ENCODE measurements around the gene BEAN1. TPM values are rescaled to one million over a fixed set of nuclear protein-coding genes. Genes with fewer than 3 reads are reported as not detected.

Gene BEAN1
- polyA plus RNA-seq, 1 of the 3 experiments (the other 2 are of a cell fraction) = 0.07 TPM

GRCh38 chr16:66409156-66409555, 17.9 kb upstream of the BEAN1 start:
- H3K9me2 ChIP-seq = no peaks in the 10 kb centered on the region
- ChIA-PET CTCF (interaction anchor here (0.6 to 15.6 kb wide), 3 partner anchors 21 to 688 kb away, joined by 3 to 299 read pairs (median 3); no protein-coding TSS in a partner anchor), POLR2A (no interaction called here)
- no peaks in the 10 kb centered on the region for H3K9me3 ChIP-seq
- 48% methylated on average over 5 of the region's 5 CpGs for WGBS (ENCODE audit: low lambda C conversion rate)
- DNase-seq = no peak
- H3K79me2 ChIP-seq (ENCODE audit: insufficient read depth) = no peaks in the 10 kb centered on the region
- peaks cover 6 to 15% of the 10 kb centered on the region in 2 experiments; a peak in 3 of 4 replicates for H3K4me1 ChIP-seq (ENCODE audit: control insufficient read depth in 1 of 2, insufficient read depth in 2 of 2, low read depth in 1 of 2, low read length in 1 of 2)
- H3K4me3 ChIP-seq (ENCODE audit: low read depth in 2 of 2, low read length in 1 of 2) = peak overlapping the region; percentile 32 to 41; a peak in 2 of 4 replicates
- peak overlapping the region; percentile 85 to 89; a peak in 3 of 4 replicates for H3K27ac ChIP-seq (ENCODE audit: low read depth in 2 of 2, low read length in 1 of 2)
- H4K20me1 ChIP-seq (ENCODE audit: insufficient read depth) = no peaks in the 10 kb centered on the region
- peak overlapping the region; percentile 67 for H3K9ac ChIP-seq
- TF ChIP-seq FOSL2 (IDR thresholded peaks at IDR 0.05; ENCODE audit: borderline replicate concordance, low read depth) (peak; percentile 44; the same call in 1 of the 2 replicates), JUND (IDR thresholded peaks at IDR 0.05) (peak; percentile 48), RAD21 (IDR thresholded peaks at IDR 0.05; ENCODE audit: low read length) (no peak), TEAD4 (IDR thresholded peaks at IDR 0.05; ENCODE audit: borderline replicate concordance, insufficient read depth) (0 out of 2 replicates have a peak, but pooled peaks have one; percentile 9)
- TF ChIP-seq, protein P1, sequence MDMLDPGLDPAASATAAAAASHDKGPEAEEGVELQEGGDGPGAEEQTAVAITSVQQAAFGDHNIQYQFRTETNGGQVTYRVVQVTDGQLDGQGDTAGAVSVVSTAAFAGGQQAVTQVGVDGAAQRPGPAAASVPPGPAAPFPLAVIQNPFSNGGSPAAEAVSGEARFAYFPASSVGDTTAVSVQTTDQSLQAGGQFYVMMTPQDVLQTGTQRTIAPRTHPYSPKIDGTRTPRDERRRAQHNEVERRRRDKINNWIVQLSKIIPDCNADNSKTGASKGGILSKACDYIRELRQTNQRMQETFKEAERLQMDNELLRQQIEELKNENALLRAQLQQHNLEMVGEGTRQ (IDR thresholded peaks at IDR 0.05; ENCODE audit: borderline replicate concordance, low read depth, low read length) = no peak
- H3K27me3 ChIP-seq (ENCODE audit: insufficient read depth) = no peaks in the 10 kb centered on the region
- H3K36me3 ChIP-seq (replicated peaks in 1 of 2; ENCODE audit: control insufficient read depth in 1 of 2, insufficient read depth in 2 of 2, low read length in 1 of 2) = peaks cover 0 to 5% of the 10 kb centered on the region in 2 experiments
- peak overlapping the region; percentile 76 for H3K4me2 ChIP-seq
- H2AFZ ChIP-seq (ENCODE audit: low read depth) = peak overlapping the region; percentile 96; the same call in 1 of the 2 replicates
- H3F3A ChIP-seq (replicated peaks; ENCODE audit: insufficient read depth) = peaks cover 16% of the 10 kb centered on the region

- no peaks in the 10 kb centered on the region for H3K9me3 ChIP-seq
- no peak overlapping the region for H3K9ac ChIP-seq
- no peaks in the 10 kb centered on the region for H3K9me2 ChIP-seq
- ChIA-PET CTCF (no interaction called here), POLR2A (no interaction called here)
- H3K4me1 ChIP-seq (ENCODE audit: control insufficient read depth in 1 of 2, insufficient read depth in 2 of 2, low read depth in 1 of 2, low read length in 1 of 2) = peaks cover 6 to 12% of the 10 kb centered on the region in 2 experiments; a peak in 3 of 4 replicates
- H3K4me3 ChIP-seq (ENCODE audit: low read depth in 2 of 2, low read length in 1 of 2) = no peak overlapping the region
- TF ChIP-seq POLR2AphosphoS5 (IDR thresholded peaks at IDR 0.05; ENCODE audit: low read depth, low read length) = no peak
- no peak for TF ChIP-seq SMC3 (IDR thresholded peaks at IDR 0.05; ENCODE audit: low read depth, low read length)
- no peak for TF ChIP-seq JUND (IDR thresholded peaks at IDR 0.05)
- TF ChIP-seq NFIC (IDR thresholded peaks at IDR 0.05; ENCODE audit: borderline replicate concordance) = no peak
- TF ChIP-seq RAD21 (IDR thresholded peaks at IDR 0.05; ENCODE audit: low read length) = no peak
- no peak overlapping the region for H3K4me2 ChIP-seq
- H3F3A ChIP-seq (replicated peaks; ENCODE audit: insufficient read depth) = peaks cover 16% of the 10 kb centered on the region
- H4K20me1 ChIP-seq (ENCODE audit: insufficient read depth) = no peaks in the 10 kb centered on the region
- no peaks in the 10 kb centered on the region for H3K79me2 ChIP-seq (ENCODE audit: insufficient read depth)
- no peak overlapping the region for H2AFZ ChIP-seq (ENCODE audit: low read depth)
- H3K36me3 ChIP-seq (replicated peaks in 1 of 2; ENCODE audit: control insufficient read depth in 1 of 2, insufficient read depth in 2 of 2, low read length in 1 of 2) = peaks cover 0 to 5% of the 10 kb centered on the region in 2 experiments
- no peak overlapping the region for H3K27ac ChIP-seq (ENCODE audit: low read depth in 2 of 2, low read length in 1 of 2)
- DNase-seq = no peak
- no peaks in the 10 kb centered on the region for H3K27me3 ChIP-seq (ENCODE audit: insufficient read depth)
Measured at GRCh38 chr16:66412182-66412581, 14.9 kb upstream of the BEAN1 start.

GRCh38 chr16:66414891-66415290, 12.2 kb upstream of the BEAN1 start:
- Histone ChIP-seq H3K9me2 (no peaks in the 10 kb centered on the region), H4K20me1 (ENCODE audit: insufficient read depth) (no peaks in the 10 kb centered on the region), H3K4me1 (ENCODE audit: control insufficient read depth in 1 of 2, insufficient read depth in 2 of 2, low read depth in 1 of 2, low read length in 1 of 2) (no peaks in the 10 kb centered on the region), H3K36me3 (replicated peaks in 1 of 2; ENCODE audit: control insufficient read depth in 1 of 2, insufficient read depth in 2 of 2, low read length in 1 of 2) (peaks cover 0 to 5% of the 10 kb centered on the region in 2 experiments), H3K9me3 (no peaks in the 10 kb centered on the region), H3K27me3 (ENCODE audit: insufficient read depth) (no peaks in the 10 kb centered on the region), H3K79me2 (ENCODE audit: insufficient read depth) (no peaks in the 10 kb centered on the region), H3K9ac (no peak overlapping the region), H3K27ac (ENCODE audit: low read depth in 2 of 2, low read length in 1 of 2) (no peak overlapping the region), H2AFZ (ENCODE audit: low read depth) (no peak overlapping the region), H3K4me2 (no peak overlapping the region), H3F3A (replicated peaks; ENCODE audit: insufficient read depth) (no peaks in the 10 kb centered on the region), H3K4me3 (ENCODE audit: low read depth in 2 of 2, low read length in 1 of 2) (no peak overlapping the region)
- no peak for DNase-seq
- CTCF ChIA-PET = interaction anchor here (1.1 to 2.0 kb wide), 4 partner anchors 9 to 236 kb away, joined by 3 to 14 read pairs (median 4); no protein-coding TSS in a partner anchor
- WGBS (ENCODE audit: low lambda C conversion rate) = 10% methylated on average over 1 of the region's 1 CpG
- POLR2A ChIA-PET = no interaction called here
- TF ChIP-seq, protein P2, sequence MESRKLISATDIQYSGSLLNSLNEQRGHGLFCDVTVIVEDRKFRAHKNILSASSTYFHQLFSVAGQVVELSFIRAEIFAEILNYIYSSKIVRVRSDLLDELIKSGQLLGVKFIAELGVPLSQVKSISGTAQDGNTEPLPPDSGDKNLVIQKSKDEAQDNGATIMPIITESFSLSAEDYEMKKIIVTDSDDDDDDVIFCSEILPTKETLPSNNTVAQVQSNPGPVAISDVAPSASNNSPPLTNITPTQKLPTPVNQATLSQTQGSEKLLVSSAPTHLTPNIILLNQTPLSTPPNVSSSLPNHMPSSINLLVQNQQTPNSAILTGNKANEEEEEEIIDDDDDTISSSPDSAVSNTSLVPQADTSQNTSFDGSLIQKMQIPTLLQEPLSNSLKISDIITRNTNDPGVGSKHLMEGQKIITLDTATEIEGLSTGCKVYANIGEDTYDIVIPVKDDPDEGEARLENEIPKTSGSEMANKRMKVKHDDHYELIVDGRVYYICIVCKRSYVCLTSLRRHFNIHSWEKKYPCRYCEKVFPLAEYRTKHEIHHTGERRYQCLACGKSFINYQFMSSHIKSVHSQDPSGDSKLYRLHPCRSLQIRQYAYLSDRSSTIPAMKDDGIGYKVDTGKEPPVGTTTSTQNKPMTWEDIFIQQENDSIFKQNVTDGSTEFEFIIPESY (IDR thresholded peaks at IDR 0.05; ENCODE audit: borderline replicate concordance, low read depth) = no peak
- TF ChIP-seq GABPA (IDR thresholded peaks at IDR 0.05; ENCODE audit: low read depth) (no peak), MEF2A (IDR thresholded peaks at IDR 0.05; ENCODE audit: borderline replicate concordance, low read depth) (no peak), NRF1 (IDR thresholded peaks at IDR 0.05; ENCODE audit: low read depth, low read length) (no peak), RXRA (IDR thresholded peaks at IDR 0.05; ENCODE audit: borderline replicate concordance, low read depth) (no peak), POLR2AphosphoS5 (IDR thresholded peaks at IDR 0.05; ENCODE audit: low read depth, low read length) (no peak)

All from SK-N-SH (cell line).